GM19193 (cell line): Measurements from ENCODE around the gene KLF13.

Experiments
- POLR2A ChIP-seq: IDR thresholded peaks from 4 replicates; pipeline ENCODE4 v1.6.1; 2011; ENCODE audit not compliant: insufficient read depth, insufficient read length; ENCODE audit errors: extremely low read depth

KLF13 gene

DNA sequence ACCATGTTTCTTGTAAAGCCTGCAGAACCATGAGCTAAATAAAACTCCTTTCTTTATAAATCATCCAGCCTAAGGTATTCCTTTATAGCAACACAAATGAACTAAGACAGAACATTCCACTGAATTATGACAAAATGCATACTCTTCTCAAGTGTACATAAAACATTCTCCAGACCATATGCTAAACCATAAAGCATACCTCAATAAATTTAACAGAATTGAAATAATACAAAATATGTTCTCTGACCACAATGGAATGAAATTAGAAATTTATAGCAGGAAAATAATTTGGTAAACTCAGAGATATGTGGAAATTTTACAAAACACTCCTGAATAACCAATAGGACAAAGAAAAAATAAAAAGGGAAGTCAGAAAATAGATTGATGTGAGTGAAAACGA is 88.6 kb downstream of the KLF13 start:
- no peak for TF ChIP-seq POLR2A

DNA sequence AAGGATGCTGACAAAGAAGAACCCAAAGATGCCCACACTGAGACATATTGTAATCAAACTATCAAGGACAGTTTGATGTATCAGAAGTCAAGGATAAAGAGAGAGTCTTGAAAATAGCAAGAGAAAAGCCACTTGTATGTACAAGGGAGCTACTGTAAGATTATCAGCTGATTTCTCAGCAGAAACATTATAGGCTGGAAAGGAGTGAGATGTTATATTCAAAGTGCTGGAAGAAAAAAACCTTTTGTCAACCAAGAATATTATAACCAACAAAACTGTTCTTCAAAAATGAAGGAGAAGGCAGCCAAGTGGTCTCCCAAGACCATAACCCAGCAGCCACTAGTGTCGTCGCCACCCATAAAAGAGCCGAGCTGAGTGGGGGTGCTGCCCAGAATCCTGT is 93.2 kb downstream of the KLF13 start:
- no peak for TF ChIP-seq POLR2A

DNA sequence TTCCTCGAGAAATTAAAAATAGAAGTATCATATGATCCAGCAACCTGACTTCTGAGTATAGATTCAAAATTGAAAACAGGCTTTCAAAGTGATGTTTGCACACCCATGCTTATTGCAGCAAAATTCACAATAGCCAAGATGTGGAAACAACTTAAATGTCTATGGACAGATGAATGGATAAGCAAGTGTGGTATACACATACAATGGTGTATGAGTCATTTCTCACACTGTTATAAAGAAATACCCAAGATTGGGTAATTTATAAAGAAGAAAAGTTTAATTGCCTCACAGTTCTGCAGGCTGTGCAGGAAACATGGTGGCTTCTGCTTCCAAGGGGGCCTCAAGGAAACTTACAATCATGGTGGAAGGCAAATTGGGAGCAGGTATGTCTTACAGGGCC is 100.8 kb downstream of the KLF13 start:
- TF ChIP-seq POLR2A, result no peak
